ENCODE data around the gene MTHFS.
"Not testable (repeated sequence)": the region's sequence is repeated elsewhere in the genome, so short reads cannot be mapped to it uniquely, and the experiment has no call there.

MTHFS gene

GRCh38 chr15:79915776-79916501, 19.1 kb upstream of the MTHFS start:
- FAIRE-seq = not testable (repeated sequence)

DNA sequence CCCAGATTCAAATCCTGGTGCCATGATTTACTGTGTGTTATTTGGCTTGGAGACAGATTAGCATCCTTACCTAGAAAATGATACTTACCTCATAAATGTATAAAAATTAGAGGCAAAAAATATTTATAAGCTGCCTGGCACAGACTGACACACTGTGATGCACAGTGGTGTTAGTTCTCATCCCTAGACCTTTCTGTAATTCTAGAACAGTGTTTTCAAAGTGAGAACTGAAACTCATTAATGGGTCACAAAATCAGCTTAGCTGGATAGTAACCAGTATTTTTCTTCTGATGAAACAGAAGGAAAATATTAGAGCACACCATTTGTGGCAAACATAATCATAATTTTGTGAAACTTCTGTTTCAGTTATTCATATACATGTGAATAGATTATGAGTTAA, 17.9 kb upstream of the MTHFS start:
- no peak for FAIRE-seq

DNA sequence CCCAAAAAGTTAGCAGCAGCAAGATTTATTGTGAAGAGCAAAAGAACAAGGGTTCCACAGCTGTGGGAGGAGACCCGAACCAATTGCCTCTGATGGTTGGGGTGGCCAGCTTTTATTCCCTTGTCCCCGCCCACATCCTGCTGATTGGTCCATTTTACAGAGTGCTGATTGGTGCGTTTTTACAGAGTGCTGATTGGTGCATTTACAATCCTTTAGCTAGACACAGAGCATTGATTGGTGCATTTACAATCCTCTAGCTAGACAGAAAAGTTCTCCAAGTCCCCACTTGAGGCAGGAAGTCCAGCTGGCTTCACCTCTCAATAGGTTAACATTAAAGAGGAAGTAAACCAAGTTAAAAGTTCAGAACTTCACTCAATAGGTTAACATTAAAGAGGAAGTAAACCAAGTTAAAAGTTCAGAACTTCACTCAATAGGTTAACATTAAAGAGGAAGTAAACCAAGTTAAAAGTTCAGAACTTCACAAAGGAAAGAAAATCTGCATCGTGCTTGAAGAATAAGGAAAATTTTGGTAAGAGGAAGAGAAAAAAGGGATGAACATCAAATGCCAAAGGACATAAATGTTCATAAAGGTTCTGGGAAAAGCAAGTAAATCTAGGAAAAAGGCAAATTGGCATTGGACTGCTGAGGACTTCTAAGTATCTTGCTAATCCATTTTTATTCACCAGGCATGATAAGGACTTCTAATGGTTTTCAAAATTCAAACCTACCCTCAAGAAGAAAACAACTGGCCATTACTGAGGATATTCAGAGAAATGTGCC, 12.9 kb upstream of the MTHFS start:
- FAIRE-seq = not testable (repeated sequence)

GRCh38 chr15:79904271-79904670, 7.5 kb upstream of the MTHFS start:
- no peak for FAIRE-seq

DNA sequence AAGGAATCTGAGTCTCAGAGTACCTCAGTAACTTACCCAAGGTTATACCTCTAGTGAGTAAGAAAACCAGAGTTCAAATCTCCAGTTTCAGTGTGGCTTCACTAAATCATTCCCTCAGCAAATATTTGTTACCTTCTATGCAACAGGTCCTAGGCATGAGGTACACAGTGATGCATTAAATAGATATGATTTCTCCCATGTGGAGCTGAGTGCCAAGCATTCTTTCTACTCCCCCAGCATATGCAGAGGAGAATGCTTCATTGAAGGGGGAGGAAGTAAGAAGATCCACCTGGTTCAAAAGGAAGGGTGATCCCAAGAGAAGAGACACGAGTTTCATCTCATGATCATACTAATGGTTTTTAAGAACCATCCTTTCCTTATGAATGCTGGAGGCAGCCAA, 6.8 kb upstream of the MTHFS start:
- no peak for FAIRE-seq

GRCh38 chr15:79903144-79903543, 6.3 kb upstream of the MTHFS start:
- FAIRE-seq = no peak

- no peak for FAIRE-seq
Observed at GRCh38 chr15:79901958-79902357, 5.1 kb upstream of the MTHFS start.

GRCh38 chr15:79900818-79901378, 4.1 kb upstream of the MTHFS start:
- FAIRE-seq = not testable (repeated sequence)

DNA sequence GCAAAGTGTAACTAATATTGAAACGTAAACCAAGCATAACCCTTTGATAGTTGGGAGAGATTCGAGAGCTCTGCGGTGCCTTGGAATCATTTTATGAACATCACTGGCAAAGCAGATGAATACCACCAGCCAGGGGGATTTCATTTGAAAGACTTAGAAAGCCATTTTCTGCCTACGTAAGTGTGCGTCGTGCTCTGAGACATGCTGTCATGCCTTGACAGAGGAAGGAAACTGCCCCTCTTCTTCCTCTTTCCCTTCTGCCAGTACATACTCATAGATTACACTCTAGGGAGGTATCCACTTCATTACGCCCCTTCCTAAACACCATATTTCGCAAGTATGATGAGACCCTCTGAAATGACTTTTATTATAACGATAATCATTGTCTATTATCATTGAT, 3.3 kb upstream of the MTHFS start:
- no peak for FAIRE-seq

DNA sequence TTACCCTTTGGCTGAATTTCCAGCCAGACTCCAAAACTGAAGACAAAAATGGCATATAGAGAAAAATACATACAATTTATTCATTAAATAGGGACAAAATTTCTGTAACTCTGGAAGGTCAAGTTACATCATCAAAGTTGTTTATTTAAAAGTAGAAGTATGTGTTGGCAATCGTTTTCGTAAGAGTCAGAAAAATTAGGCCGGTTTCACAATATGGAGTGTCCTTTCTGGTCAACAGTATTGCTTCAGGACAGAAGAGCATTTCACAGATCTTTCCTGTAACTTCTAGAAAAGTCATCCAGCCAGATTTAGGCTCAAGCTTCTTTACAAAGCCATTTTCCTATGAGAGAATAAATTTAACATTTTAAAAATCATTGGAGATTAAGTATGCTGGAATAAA, 2.0 kb upstream of the MTHFS start:
- FAIRE-seq = not testable (repeated sequence)

DNA sequence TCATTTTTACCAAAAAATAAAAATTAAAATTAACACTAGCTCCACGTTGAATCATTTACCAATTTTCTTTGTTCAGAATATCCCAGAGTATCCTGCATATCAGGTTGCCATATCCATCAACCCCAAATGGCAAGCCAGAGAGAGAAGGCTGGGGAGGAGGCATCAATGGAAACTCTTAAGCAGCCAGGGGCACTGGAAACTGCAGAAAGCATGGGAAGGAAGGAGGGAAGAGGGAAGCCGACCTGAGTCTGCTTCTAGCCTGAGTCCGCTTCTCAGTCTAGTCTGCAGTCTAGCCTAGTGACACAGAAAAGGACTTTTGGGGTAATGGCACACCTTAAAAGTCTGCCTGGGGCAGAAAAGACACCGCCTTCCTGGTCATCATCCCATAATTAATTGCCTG, 1.6 kb upstream of the MTHFS start:
- FAIRE-seq = no peak

DNA sequence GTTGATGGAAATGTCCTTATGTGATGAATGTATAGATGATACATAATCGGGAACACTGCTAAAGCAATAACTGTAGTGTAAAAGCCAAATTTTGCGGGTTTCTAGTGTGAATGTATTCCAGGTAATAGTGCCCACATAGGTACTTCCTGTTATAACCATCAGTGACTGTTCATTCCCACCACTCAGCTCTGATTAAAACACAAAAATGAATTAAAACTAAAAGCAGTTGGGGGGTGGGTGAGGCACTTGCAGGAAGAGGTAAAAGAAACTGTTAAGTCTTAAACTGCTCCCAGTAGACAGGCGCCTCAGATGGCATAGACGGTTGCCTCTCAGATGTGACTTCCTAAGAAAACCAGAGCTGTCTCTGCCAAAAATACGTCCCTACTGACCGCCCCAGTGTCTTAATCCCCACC, 893 bp upstream of the MTHFS start:
- FAIRE-seq = no peak

DNA sequence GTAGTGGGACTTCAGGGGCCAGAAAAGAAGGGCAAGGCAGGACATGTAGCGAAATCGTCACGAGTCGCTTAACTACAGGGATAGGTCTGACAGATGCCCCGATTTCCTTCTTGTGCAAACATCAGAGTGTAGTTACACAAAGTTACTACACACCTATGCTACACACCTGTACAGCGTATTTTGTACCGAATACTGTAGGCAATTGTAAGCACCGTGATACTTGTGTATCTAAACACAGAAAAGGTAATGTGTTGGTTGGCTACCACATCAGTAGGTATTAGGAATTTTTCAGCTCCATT, 515 bp upstream of the MTHFS start:
- FAIRE-seq = no peak

- FAIRE-seq = no peak
Observed at GRCh38 chr15:79896131-79896633, 632 bp downstream of the MTHFS start.

- no peak for FAIRE-seq
Observed at GRCh38 chr15:79887054-79887930, 9.5 kb downstream of the MTHFS start.

DNA sequence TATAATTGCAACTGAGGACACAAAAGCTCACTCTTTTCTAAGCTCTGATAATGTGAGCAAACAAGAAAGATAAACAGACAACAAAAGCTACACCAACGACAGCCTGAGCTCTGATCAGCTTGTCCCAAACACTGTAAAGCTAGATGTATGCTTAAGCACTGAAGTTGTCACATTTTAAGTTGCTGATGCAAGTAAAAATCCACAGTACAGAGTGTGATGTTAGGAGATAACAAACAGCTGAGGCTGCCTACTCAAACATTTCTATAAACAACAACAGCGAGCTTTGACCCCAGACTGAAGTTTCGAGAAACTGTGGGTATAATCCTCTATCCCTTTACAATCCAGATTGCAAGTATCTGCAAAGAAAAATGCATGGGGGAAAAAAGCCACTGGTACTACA, 10.7 kb downstream of the MTHFS start:
- no peak for FAIRE-seq

DNA sequence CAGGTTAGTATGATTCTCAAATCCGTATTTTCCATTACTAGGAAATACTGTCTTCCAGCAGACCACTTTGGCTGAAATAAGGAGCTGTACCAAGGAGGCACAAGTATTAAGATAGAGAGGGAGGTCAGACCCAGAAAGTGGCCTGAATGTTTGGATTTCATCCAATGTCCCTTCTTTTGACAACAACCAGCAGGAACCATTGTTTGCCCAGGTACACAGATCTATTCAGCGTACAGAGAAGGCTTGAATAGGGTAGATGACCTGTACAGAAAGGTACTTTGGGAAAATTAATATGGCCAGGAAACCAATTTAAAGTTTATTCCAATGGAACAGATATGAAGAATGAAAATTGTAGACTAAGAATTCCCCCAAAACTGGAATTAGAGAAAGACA, 12.6 kb downstream of the MTHFS start:
- no peak for FAIRE-seq

GRCh38 chr15:79883579-79884203, 13.1 kb downstream of the MTHFS start:
- no peak for FAIRE-seq

GRCh38 chr15:79881668-79882067, 15.1 kb downstream of the MTHFS start:
- FAIRE-seq = no peak

- FAIRE-seq = no peak
Observed at GRCh38 chr15:79881254-79881653, 15.6 kb downstream of the MTHFS start.

GRCh38 chr15:79878078-79878705, 18.6 kb downstream of the MTHFS start:
- FAIRE-seq = no peak

GRCh38 chr15:79875213-79875612, 21.6 kb downstream of the MTHFS start:
- FAIRE-seq = no peak

Measured in A204.1 (cell line).